ENCODE measurements around the gene TKT. TPM values are rescaled to one million over a fixed set of nuclear protein-coding genes. Genes with fewer than 3 reads are reported as not detected.
"Not testable (repeated sequence)": the region's sequence is repeated elsewhere in the genome, so short reads cannot be mapped to it uniquely, and the experiment has no call there.

The TKT gene
- total RNA-seq, 4 donors from 2014 or later = 497 to 698 (median 627) TPM

GRCh38 chr3:53299611-53300023 is 43.8 kb upstream of the TKT start:
- Histone ChIP-seq H3K4me1 (peaks cover 0 to 23% (median 2%) of the 10 kb centered on the region in 3 donors), H3K36me3 (peaks cover 0 to 92% (median 11%) of the 10 kb centered on the region in 3 donors)
- TF ChIP-seq, protein P1, sequence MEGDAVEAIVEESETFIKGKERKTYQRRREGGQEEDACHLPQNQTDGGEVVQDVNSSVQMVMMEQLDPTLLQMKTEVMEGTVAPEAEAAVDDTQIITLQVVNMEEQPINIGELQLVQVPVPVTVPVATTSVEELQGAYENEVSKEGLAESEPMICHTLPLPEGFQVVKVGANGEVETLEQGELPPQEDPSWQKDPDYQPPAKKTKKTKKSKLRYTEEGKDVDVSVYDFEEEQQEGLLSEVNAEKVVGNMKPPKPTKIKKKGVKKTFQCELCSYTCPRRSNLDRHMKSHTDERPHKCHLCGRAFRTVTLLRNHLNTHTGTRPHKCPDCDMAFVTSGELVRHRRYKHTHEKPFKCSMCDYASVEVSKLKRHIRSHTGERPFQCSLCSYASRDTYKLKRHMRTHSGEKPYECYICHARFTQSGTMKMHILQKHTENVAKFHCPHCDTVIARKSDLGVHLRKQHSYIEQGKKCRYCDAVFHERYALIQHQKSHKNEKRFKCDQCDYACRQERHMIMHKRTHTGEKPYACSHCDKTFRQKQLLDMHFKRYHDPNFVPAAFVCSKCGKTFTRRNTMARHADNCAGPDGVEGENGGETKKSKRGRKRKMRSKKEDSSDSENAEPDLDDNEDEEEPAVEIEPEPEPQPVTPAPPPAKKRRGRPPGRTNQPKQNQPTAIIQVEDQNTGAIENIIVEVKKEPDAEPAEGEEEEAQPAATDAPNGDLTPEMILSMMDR (IDR thresholded peaks at IDR 0.05) = peak; percentile 61 to 92 (median 81)
- not testable (repeated sequence) for H3K4me3 ChIP-seq, DNase-seq, H3K9me3 ChIP-seq, H3K27me3 ChIP-seq, H3K27ac ChIP-seq
- intact Hi-C loops (cut with DNase I) = loop anchor here (10.0 kb wide), 1 partner anchor 405 kb away; no protein-coding TSS in a partner anchor
- whole genome bisulfite sequencing, 2 donors = 50 to 55% methylated on average over 5 of the region's 5 CpGs

DNA sequence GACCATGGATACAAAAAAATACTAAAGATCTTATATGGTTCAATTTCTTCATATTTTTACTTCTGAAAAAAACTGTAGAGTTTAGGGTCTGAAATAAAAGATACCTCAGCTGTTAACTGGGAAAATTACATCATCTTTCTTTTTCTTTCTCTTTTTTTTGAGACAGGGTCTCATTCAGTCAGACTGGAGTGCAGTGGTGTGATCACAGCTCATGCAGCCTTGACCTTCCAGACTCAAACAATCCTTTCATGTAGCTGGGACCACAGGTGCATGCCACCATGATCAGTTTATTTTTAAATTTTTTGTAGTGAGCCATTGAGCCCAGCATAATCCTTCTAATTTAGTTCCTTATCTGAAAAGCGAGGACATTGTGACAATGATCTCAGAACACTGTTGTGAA is 39.6 kb upstream of the TKT start:
- WGBS, 2 donors = 88 to 95% methylated on average over 1 of the region's 1 CpG
- no peak overlapping the region for H3K4me3 ChIP-seq
- DNase-seq = no peak
- peaks cover 0 to 8% (median 0%) of the 10 kb centered on the region in 3 donors for H3K4me1 ChIP-seq
- no peak for TF ChIP-seq POLR2A (IDR thresholded peaks at IDR 0.05)
- TF ChIP-seq, protein P1 (IDR thresholded peaks at IDR 0.05) = no peak
- intact Hi-C loops (cut with DNase I) = no loop called here
- no peak overlapping the region for H3K27ac ChIP-seq
- no peaks in the 10 kb centered on the region for H3K27me3 ChIP-seq
- H3K36me3 ChIP-seq = peaks cover 11 to 87% (median 11%) of the 10 kb centered on the region in 3 donors
- H3K9me3 ChIP-seq = no peaks in the 10 kb centered on the region

- Histone ChIP-seq H3K27me3 (no peaks in the 10 kb centered on the region), H3K4me3 (no peak overlapping the region), H3K27ac (no peak overlapping the region), H3K36me3 (peaks cover 9 to 89% (median 11%) of the 10 kb centered on the region in 3 donors), H3K4me1 (no peaks in the 10 kb centered on the region), H3K9me3 (no peaks in the 10 kb centered on the region)
- TF ChIP-seq, protein P1 (IDR thresholded peaks at IDR 0.05) = no peak
- TF ChIP-seq POLR2A (IDR thresholded peaks at IDR 0.05) = no peak
- 82 to 83% methylated on average over 7 to 8 of the region's 8 CpGs for WGBS, 2 donors
- intact Hi-C loops (cut with DNase I) = no loop called here
- DNase-seq = no peak
Measured at GRCh38 chr3:53293867-53294266, 38.0 kb upstream of the TKT start.

- 62 to 88% methylated on average over 3 to 4 of the region's 4 CpGs for WGBS, 2 donors
- no peak overlapping the region for H3K4me3 ChIP-seq
- TF ChIP-seq, protein P1 (IDR thresholded peaks at IDR 0.05) = no peak
- TF ChIP-seq POLR2A (IDR thresholded peaks at IDR 0.05) = no peak
- no peaks in the 10 kb centered on the region for H3K27me3 ChIP-seq
- no peak for DNase-seq
- intact Hi-C loops (cut with DNase I) = no loop called here
- no peaks in the 10 kb centered on the region for H3K9me3 ChIP-seq
- H3K36me3 ChIP-seq = peaks cover 11 to 95% (median 18%) of the 10 kb centered on the region in 3 donors
- H3K4me1 ChIP-seq = no peaks in the 10 kb centered on the region
- H3K27ac ChIP-seq = peak overlapping the region in 2 of 4 donors; percentile 16 to 51
Measured at GRCh38 chr3:53288214-53288613, 32.4 kb upstream of the TKT start.

DNA sequence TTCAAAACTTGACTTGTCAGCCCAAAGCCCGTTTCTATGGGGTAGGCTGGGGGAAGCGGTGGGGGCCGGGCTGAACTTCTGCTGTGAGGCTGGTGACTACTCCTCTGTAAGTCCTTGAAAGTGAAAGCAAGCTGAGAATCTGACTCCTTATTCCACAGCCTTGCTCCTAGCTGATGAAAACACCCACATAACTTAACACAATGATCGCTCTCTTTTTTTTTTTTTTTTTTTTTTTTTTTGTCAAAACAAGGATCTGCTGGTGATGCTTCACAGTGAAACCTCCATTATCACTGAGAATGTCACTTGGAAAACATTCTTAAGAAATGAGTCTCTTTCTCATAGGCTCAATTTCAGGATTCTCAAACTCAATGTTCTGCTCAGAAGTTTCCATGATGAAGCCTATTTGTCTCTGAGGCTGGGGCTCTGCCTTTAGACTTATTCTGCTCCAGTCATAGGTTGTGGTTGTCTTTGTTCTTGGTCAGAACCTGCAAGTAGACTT is 31.4 kb upstream of the TKT start:
- H3K36me3 ChIP-seq = peaks cover 4 to 95% (median 12%) of the 10 kb centered on the region in 3 donors

More for the DNA sequence above, 31.4 kb upstream of the TKT start:
- Histone ChIP-seq H3K4me1 (no peaks in the 10 kb centered on the region), H3K27me3 (no peaks in the 10 kb centered on the region), H3K27ac (peak overlapping the region in 3 of 4 donors; percentile 16 to 51 (median 25)), H3K9me3 (no peaks in the 10 kb centered on the region), H3K4me3 (no peak overlapping the region)
- DNase-seq = no peak
- TF ChIP-seq, protein P1 (IDR thresholded peaks at IDR 0.05) = no peak
- TF ChIP-seq POLR2A (IDR thresholded peaks at IDR 0.05) = no peak
- 74 to 76% methylated on average over 4 of the region's 4 CpGs for WGBS, 2 donors
- intact Hi-C loops (cut with DNase I) = no loop called here

Measured in esophagus squamous epithelium (tissue), 5 donors.